Endothelial cell of umbilical vein (primary cell): ENCODE measurements around the gene FGFRL1. TPM values are rescaled to one million over a fixed set of nuclear protein-coding genes. Genes with fewer than 3 reads are reported as not detected.

Source experiments
- BruUV-seq: library from RNA; stranded (reverse); fragments of 400-500 nt; replicated peaks from 2 replicates; lab custom pipeline; 2021; lab: Mats Ljungman, UMichigan
- CTCF ChIA-PET: fragments of 300-600, 350-600 bp; sonication (Branson Sonifier 250); formaldehyde crosslinking; loops from one replicate; lab custom pipeline; 2021; ENCODE audit warnings: antibody characterized with exemption, inconsistent platforms; lab: Charles Lee
- POLR2A ChIA-PET: fragments of 300-600, 350-600 bp; sonication (Branson Sonifier 250); formaldehyde crosslinking; loops from one replicate; lab custom pipeline; 2021; ENCODE audit warnings: antibody characterized with exemption, inconsistent platforms; lab: Charles Lee
- DNase-seq: peaks from one replicate; pipeline ENCODE4 v3.0.0-alpha.2; 2011; ENCODE audit warnings: low read depth, low spot score
- FAIRE-seq: peaks from 2 replicates; lab custom pipeline; 2011; peaks lifted over from hg19 to GRCh38; lab: Jason Lieb, UNC
- H2AFZ ChIP-seq: 2 replicates; pipeline ENCODE4 v1.6.0; 2012; ENCODE audit warnings: low read depth, low read length, control low read depth, inconsistent platforms
- H3K27ac ChIP-seq: 2 replicates; pipeline ENCODE4 v1.5.1; 2011; ENCODE audit warnings: low read depth, mild to moderate bottlenecking, control low read depth, low read length, moderate library complexity; ENCODE audit not compliant: insufficient read depth
- H3K27me3 ChIP-seq, 2 experiments: 2 replicates each; pipeline versions ENCODE4 v1.6.0 to v1.6.1; 2011; ENCODE audit warnings: low read length in 2 of 2, mixed read lengths in 1 of 2; ENCODE audit not compliant: control insufficient read depth in 2 of 2, insufficient read depth in 2 of 2
- H3K36me3 ChIP-seq, 2 experiments: 2 replicates in 1 of 2; 3 replicates in 1 of 2; pipeline ENCODE4 v1.5.1; 2011; ENCODE audit warnings: low read length in 2 of 2, mild to moderate bottlenecking in 1 of 2, moderate library complexity in 1 of 2; ENCODE audit not compliant: control insufficient read depth in 2 of 2, insufficient read depth in 2 of 2; ENCODE audit errors: extremely low read depth in 1 of 2
- H3K4me1 ChIP-seq: 3 replicates; pipeline ENCODE4 v1.5.1; 2011; ENCODE audit warnings: mild to moderate bottlenecking, low read length; ENCODE audit not compliant: control insufficient read depth, insufficient read depth; ENCODE audit errors: extremely low read depth
- H3K4me2 ChIP-seq: 2 replicates; pipeline ENCODE4 v1.6.1; 2011; ENCODE audit warnings: low read length, control low read depth, mixed read lengths; ENCODE audit not compliant: insufficient read depth
- H3K4me3 ChIP-seq, 3 experiments: fragments of 200-600 bp in 1 of 3; sonication (generic), shearing (Covaris generic) in 1 of 3; replicated peaks in 1 of 3; 2 replicates each; pipeline ENCODE4 v1.5.1; 2011 to 2016; ENCODE audit warnings: control low read depth in 3 of 3, low read length in 3 of 3, mild to moderate bottlenecking in 2 of 3, inconsistent platforms in 1 of 3, low read depth in 1 of 3, moderate library complexity in 1 of 3; ENCODE audit not compliant: insufficient read depth in 1 of 3
- H3K79me2 ChIP-seq: 2 replicates; pipeline ENCODE4 v1.6.0; 2012; ENCODE audit warnings: low read length, inconsistent platforms; ENCODE audit not compliant: control insufficient read depth, insufficient read depth
- H3K9ac ChIP-seq: replicated peaks from 2 replicates; pipeline ENCODE3; 2011; ENCODE audit warnings: low read length, control low read depth; ENCODE audit not compliant: insufficient read depth; ENCODE audit errors: extremely low read depth
- H3K9me1 ChIP-seq: replicated peaks from 3 replicates; pipeline ENCODE4 v1.6.0; 2011; ENCODE audit warnings: mild to moderate bottlenecking, low read length; ENCODE audit not compliant: control insufficient read depth, insufficient read depth; ENCODE audit errors: extremely low read depth
- H3K9me3 ChIP-seq: replicated peaks from 2 replicates; pipeline ENCODE4 v1.5.1; 2012; ENCODE audit warnings: low read length, inconsistent platforms; ENCODE audit not compliant: control insufficient read depth, insufficient read depth
- H4K20me1 ChIP-seq: replicated peaks from 2 replicates; pipeline ENCODE3; 2011; ENCODE audit warnings: mild to moderate bottlenecking, low read length; ENCODE audit not compliant: control insufficient read depth, insufficient read depth; ENCODE audit errors: extremely low read depth
- CTCF ChIP-seq, 2 donors: IDR thresholded peaks; 1 replicate in 1 of 2; 2 replicates in 1 of 2; pipeline ENCODE4 v1.5.1; 2011; ENCODE audit warnings: low read length in 2 of 2, mild to moderate bottlenecking in 2 of 2, moderate library complexity in 2 of 2, control low read depth in 1 of 2, inconsistent platforms in 1 of 2, low read depth in 1 of 2; ENCODE audit not compliant: insufficient read depth in 1 of 2; ENCODE audit errors: extremely low read depth in 1 of 2
- EZH2 ChIP-seq: IDR thresholded peaks from 2 replicates; pipeline ENCODE4 v1.6.1; 2012; ENCODE audit warnings: borderline replicate concordance, low read depth, mild to moderate bottlenecking, moderate library complexity, low read length, inconsistent platforms; ENCODE audit not compliant: severe bottlenecking
- FOS ChIP-seq: IDR thresholded peaks from 2 replicates; pipeline ENCODE4 v1.6.1; 2011; ENCODE audit warnings: mild to moderate bottlenecking, low read length, moderate library complexity, borderline replicate concordance; ENCODE audit not compliant: insufficient read depth
- GATA2 ChIP-seq: IDR thresholded peaks from 2 replicates; pipeline ENCODE4 v1.7.0; 2011; ENCODE audit warnings: low read depth, mild to moderate bottlenecking, moderate library complexity, mixed read lengths, low read length; ENCODE audit not compliant: insufficient read length, insufficient read depth
- JUN ChIP-seq: IDR thresholded peaks from 2 replicates; pipeline ENCODE4 v1.6.1; 2011; ENCODE audit warnings: borderline replicate concordance, low read depth; ENCODE audit not compliant: insufficient read length, insufficient read depth
- MAX ChIP-seq: IDR thresholded peaks from 2 replicates; pipeline ENCODE4 v1.6.1; 2011; ENCODE audit not compliant: insufficient read depth, insufficient read length
- MYC ChIP-seq: IDR thresholded peaks from one replicate; pipeline ENCODE4 v1.6.1; 2011; ENCODE audit warnings: mild to moderate bottlenecking, low read depth, low read length
- POLR2A ChIP-seq: IDR thresholded peaks from 2 replicates; pipeline ENCODE4 v1.6.1; 2012; ENCODE audit warnings: low read depth, mild to moderate bottlenecking, control low read depth, low read length
- POLR2AphosphoS5 ChIP-seq: IDR thresholded peaks from 2 replicates; pipeline ENCODE4 v1.6.1; 2012; ENCODE audit warnings: low read depth, mild to moderate bottlenecking, control low read depth, low read length, moderate library complexity; ENCODE audit not compliant: insufficient read depth
- dilution Hi-C: fragments of 300-500 bp; cut with MboI; formaldehyde crosslinking; loops from one replicate; pipeline ENCODE4 v1.15.0; 2019; ENCODE audit warnings: low sequenced_read_pairs; ENCODE audit not compliant: extremely low pct_ligation_motif_present
- intact Hi-C: fragments of 100-400 bp; cut with micrococcal nuclease; formaldehyde crosslinking; loops from one replicate; pipeline ENCODE4 v1.10.0; 2022
- polyA plus RNA-seq, 4 experiments: library from polyadenylated mRNA; depleted of rRNA in 3 of 4; stranded (reverse) in 3 of 4; unstranded in 1 of 4; fragments of >200 nt; gene quantifications; 2 replicates each; pipeline versions ENCODE4 v1.2.1 to v1.2.3, GENCODE V29; 2011 to 2012; ENCODE audit warnings: missing spikeins in 1 of 4
- total RNA-seq: library from RNA; stranded (reverse); gene quantifications from 2 replicates; pipeline ENCODE4 v1.2.3, GENCODE V29; 2021

Gene FGFRL1
- total and polyA plus RNA-seq, 2 donors (not counting 3 experiments of a cell fraction or from before 2014, with no cell fraction given), result 33.3 to 74.6 TPM

GRCh38 chr4:982291-982690 lies 29.1 kb upstream of the FGFRL1 start:
- Histone ChIP-seq H3K27me3 (no peaks in the 10 kb centered on the region), H3K9ac (no peak overlapping the region), H3K9me1 (no peaks in the 10 kb centered on the region), H3K36me3 (no peaks in the 10 kb centered on the region), H3K9me3 (no peaks in the 10 kb centered on the region), H3K79me2 (no peaks in the 10 kb centered on the region), H3K4me1 (peaks cover 27% of the 10 kb centered on the region), H3K27ac (no peak overlapping the region), H2AFZ (no peak overlapping the region), H3K4me3 (no peak overlapping the region), H4K20me1 (no peaks in the 10 kb centered on the region), H3K4me2 (no peak overlapping the region)
- FAIRE-seq (no peak), DNase-seq (no peak)
- intact Hi-C loops, result no loop called here
- dilution Hi-C loops, result no loop called here
- ChIA-PET CTCF (no interaction called here), POLR2A (no interaction called here)
- BruUV-seq, result no TSS peak
- TF ChIP-seq CTCF (IDR thresholded peaks at IDR 0.05; ENCODE audit: extremely low read depth in 1 of 2, insufficient read depth in 1 of 2, low read depth in 1 of 2, low read length in 2 of 2) (no peak), JUN (no peak), EZH2 (no peak), POLR2AphosphoS5 (no peak), MAX (no peak), POLR2A (no peak), FOS (no peak), MYC (no peak), GATA2 (no peak)
